ENCODE data around the gene CLPSL1.

CLPSL1 gene

DNA sequence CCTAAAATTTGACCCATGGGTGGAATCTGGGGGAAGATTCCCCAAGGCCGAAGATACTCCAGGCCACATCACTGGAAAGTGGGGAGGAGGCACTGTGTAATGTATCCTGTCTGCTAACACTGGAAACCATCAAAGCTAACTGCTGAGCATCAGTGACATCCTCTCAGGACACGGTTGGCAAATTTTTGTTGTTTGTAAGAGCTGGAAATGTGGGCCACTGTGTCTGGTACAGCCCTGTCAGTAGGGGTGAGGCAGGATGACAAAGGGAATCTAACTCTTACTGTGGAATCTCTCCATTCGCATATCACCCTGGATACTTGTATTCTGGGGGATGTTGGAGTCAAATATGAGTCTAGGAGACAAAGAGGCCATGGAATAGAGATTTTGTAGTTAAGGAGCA is 21.4 kb upstream of the CLPSL1 start:
- no peak for DNase-seq (ENCODE audit: low spot score)

DNA sequence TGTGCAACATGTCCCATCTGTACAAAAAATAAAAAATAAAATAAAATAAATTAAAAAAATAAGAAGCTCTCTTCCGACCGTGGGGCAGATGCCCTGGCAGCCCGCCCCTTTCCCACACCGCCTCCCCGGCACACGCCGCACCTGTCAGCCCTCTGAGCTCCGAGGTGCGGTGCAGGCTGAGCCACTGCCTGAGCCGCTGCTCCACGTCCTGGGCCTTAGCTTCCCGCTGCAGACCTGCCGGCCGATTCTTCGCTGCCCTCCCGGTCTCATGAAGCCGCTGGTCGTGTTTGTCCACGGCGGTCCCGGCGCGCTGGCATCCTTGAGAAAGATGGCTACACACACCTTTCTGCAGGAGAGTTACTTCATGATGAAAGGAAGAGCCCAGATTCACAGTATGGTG is 15.1 kb upstream of the CLPSL1 start:
- no peak for DNase-seq (ENCODE audit: low spot score)

DNA sequence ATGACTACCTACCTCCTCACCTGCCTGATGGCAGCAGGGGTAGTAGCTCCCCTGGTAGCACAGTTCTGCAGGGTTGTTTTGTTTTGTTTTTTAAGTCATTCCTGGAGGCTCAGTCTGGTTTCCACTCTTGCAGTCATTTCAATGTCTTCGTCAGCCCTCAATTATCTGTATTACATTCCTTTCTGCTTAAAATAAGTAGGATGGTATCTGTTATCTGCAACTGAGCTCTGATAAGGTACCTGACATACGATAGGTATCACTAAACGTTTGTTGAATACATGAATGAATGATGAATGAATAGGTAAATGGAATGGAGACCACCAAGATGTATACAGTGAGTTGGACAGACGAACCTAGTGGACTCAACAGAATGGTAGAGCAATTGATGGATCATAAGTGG is 11.6 kb upstream of the CLPSL1 start:
- DNase-seq (ENCODE audit: low spot score) = no peak

DNA sequence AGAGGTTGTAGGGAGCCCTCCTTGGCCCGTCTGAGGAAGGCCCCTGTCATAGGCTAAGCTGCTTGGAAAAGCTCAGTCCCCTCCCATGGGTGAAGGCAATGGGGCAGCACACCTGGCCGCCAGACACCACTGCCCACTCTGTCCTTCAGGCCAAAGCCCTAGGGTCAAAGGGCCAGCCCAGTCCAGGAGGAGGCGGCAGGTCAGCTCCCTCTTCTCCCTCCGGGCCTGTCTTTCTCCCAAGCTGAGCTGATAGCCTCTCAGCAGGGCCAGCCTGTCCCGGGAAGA is 9.5 kb upstream of the CLPSL1 start:
- no peak for DNase-seq (ENCODE audit: low spot score)

DNA sequence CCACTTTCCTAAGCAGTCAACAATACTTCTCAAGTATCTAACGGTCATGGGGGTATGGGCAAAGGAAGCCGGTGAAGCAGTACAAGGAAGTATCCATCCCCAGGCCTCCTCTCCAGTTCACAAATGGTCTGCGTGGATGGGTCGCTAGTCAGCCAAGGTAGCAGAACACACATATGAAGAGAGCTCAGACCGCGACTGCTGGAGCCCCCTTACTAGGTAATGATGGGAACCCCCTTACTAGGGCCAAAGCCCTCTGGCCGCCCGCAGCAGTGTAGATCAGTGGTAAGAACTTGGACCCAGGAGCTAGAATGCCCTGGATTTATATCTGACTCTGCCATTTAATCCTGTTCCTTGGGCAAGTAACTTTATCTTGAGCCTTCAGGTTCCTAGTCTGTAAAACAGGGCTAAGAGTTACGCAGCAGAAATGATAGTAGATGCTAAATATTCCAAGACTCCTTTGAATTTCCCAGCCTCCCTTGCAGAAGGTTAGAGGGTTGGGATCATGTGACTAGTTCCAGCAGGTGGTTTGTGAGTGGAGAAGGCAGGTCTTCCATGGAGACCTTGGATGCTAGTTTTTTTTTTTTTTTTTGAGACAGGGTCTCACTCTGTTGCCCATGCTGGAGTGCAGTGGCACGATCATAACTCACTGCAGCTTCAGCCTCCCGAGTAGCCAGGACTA is 6.6 kb upstream of the CLPSL1 start:
- no peak for DNase-seq (ENCODE audit: low spot score)

DNA sequence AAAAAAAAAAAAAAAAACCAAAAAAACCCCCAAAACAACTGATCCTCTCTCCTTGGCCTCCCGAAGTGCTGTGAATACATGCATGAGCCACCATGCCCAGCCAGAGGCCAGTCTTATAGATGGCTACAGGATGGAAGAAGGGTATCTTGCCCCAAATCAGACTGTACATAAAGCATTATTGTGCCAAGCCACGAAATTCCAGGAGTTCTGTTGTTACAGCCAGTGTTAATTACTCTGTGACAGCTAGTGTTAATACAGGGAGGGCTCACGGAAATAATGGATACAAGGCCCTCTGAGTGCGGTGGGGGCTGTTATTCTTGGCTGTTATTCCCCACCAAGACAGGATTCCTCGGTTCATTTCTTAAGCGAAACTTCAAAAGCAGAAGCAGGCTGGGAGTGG is 5.8 kb upstream of the CLPSL1 start:
- DNase-seq (ENCODE audit: low spot score) = no peak

DNA sequence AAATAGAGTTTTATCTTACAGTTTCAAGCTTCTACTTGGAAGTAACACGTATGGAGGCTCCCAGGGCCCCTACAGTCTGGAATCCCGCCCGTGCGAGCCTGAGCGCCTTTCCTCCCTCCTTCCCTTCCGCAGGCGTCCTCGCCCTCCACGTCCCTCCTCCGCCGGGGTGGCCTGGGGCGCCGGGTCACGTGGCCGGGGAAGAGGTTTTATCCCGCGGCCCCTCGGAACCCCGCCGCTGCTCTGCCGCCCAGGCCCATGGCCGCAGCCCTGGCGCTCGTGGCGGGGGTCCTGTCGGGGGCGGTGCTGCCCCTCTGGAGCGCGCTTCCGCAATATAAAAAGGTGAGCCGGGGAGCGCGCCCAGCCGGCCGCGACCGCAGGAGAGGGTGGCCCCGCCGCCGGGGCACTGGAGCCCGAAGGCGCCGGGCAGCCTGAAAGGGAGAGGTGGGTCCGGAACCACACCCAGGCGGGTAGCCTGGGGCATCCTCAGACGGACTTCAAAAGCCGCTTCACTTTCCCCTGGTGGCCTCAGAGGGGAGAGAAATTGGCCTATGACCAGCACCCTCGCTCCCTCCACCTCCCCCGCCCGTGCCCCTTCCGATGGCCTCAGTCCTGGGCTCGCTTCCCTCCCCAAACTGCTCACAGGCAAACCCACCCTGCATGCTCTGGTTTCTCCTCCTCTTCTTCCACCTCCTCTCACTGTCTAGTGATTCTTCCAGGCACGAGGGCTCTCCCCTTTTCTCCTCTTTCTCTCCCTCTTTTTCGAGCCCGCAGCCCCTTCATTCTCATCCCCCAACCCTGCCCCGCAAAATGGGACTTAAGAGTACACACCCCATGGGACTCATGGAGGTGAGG is 4.2 kb upstream of the CLPSL1 start, which contains the start of gene CLPSL2:
Gene CLPSL2 (plus strand): TSS at position 235 of the 852 bp plus-strand sequence. CDS start 21 bp downstream, at position 256.
- no peak for DNase-seq (ENCODE audit: low spot score)

DNA sequence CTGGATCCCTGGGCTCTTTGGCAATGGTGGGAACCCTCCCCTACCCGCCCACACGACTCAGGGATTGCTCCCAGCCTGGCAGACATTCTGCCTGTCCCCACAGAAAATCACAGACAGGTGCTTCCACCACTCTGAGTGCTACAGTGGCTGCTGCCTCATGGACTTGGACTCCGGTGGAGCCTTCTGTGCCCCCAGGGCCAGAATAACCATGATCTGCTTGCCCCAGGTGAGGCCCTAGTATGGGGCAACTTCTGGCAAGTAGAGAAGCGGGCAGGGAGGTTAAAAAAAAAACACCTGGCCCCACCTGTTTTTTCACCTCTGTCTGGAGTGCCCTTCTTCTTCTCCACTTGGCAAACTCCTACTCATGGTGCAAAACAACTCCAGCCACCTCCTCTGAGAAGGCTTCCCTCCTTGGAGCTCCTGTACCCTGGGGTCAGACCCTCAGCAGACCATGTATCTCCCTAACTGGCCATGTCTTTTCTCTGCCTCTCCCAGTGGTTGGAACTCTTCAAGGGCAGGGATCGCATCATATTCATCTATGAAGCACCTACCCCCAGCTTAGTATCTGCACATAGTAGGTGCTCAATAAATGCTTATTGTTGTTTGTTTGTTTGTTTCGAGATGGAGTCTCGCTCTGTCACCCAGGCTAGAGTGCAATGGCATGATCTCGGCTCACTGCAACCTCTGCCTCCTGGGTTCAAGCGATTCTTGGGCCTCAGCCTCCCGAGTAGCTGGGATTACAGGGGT is 3.3 kb upstream of the CLPSL1 start:
- no peak for DNase-seq (ENCODE audit: low spot score)

DNA sequence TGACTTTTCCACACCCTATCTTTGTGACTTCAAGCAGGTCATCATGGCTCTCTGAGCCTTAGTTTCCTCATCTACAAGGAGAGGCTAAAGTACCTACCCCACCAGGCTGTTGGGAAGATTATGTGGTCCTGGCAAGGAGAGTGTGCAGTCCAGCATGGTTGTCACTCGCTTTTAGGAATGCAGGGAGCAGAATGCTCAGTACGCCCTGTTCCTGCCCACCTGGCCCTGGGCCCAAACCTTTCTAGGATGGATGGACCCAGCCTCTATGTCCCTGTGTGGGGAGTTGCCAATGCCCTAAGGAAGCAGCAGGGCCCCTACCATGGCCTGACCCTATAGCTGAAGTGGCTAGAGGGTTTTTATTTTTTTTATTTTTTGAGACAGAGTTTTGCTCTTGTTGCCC is 2.4 kb upstream of the CLPSL1 start:
- DNase-seq (ENCODE audit: low spot score) = no peak

DNA sequence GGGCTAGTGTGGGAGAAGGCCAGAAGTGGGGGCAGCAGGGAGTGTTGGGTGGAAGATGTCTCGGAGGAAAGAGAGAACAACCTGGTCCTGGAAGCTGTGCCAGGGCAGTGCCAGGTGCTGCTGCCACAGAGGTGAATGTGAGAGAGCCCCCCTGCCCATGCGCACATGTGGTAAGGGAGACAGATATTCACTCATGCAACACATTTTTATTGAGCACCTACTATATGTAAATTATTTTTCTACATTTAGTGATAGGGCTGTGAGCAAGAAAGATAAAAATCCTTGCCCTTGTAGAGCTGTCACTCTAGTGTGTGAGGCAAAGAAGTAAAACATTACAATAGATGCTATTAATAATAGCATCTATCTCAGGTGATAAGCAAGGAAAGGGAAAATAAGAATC is 471 bp downstream of the CLPSL1 start:
- DNase-seq (ENCODE audit: low spot score) = no peak

DNA sequence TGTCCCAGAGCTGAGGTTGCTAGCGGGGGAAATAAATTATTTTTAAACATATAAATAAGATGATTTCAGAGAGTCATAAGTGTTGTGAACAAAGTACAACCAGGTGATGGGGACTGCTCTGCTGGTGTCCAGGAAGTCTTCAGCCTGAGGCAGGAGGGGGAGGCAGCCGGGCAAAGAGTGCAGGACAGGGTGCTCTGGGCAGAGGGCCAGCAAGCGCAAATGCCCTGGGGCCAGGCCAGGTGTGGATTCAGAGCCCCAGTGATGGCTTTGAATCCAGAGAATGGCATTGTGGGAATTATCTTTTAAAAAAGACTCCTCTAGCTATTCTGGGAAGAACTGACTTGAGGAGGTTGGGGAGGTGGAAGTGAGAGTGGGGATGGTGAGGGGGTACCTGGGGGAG is 1.6 kb downstream of the CLPSL1 start:
- DNase-seq (ENCODE audit: low spot score) = no peak

DNA sequence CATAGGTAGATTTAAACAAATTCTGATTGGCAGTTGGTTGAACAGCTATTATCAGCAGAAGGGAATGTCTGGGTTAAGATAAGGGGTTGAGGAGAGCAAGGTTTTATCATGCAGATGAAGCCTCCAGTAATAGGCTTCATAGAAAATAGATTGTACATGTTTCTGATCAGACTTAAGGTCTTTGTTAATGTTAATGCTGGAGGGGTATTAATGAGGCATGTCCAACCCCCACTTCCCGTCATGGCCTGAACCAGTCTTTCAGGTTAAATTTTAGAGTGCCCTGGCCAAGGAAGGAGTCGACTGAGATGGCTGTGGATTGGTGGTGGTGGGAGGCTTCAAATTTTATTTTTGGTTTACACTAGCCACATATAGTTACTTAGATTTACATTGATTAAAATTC is 3.4 kb downstream of the CLPSL1 start:
- DNase-seq (ENCODE audit: low spot score) = no peak

DNA sequence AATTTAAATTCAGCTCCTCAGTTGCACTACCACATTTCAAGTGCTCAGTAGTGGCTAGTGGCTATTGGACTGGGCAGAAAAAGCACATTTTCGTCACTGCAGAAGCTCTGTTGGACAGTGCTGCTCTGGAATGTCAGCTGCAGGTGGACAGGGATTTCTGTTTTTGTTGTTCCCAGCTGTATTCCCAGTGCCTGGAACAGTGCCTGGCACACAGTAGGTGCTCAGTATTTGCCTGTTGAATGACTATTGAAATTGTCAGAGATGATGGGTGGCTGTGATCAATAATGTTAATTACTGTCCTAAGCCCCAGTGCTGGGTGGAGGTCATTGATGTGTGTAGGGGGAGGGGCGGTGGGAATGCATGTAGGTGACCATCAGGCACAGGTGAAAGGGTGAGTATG is 5.5 kb downstream of the CLPSL1 start:
- DNase-seq (ENCODE audit: low spot score) = no peak

DNA sequence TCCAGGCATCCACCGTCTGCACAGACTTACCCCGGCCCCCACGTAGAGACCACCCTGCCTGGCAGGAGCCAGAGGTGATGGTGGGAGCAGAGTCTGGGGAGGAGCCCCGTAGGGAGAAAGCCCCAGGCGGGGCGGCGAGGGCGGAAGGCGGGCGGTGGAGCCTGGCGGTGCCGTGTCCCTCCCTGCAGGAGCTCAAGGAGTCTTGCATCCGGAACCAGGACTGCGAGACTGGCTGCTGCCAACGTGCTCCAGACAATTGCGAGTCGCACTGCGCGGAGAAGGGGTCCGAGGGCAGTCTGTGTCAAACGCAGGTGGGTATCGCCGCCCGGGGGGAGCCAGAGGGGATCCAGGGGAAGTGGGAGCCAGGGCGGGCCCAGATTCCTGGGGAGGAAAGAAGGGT is 6.0 kb downstream of the CLPSL1 start:
- DNase-seq (ENCODE audit: low spot score) = no peak

DNA sequence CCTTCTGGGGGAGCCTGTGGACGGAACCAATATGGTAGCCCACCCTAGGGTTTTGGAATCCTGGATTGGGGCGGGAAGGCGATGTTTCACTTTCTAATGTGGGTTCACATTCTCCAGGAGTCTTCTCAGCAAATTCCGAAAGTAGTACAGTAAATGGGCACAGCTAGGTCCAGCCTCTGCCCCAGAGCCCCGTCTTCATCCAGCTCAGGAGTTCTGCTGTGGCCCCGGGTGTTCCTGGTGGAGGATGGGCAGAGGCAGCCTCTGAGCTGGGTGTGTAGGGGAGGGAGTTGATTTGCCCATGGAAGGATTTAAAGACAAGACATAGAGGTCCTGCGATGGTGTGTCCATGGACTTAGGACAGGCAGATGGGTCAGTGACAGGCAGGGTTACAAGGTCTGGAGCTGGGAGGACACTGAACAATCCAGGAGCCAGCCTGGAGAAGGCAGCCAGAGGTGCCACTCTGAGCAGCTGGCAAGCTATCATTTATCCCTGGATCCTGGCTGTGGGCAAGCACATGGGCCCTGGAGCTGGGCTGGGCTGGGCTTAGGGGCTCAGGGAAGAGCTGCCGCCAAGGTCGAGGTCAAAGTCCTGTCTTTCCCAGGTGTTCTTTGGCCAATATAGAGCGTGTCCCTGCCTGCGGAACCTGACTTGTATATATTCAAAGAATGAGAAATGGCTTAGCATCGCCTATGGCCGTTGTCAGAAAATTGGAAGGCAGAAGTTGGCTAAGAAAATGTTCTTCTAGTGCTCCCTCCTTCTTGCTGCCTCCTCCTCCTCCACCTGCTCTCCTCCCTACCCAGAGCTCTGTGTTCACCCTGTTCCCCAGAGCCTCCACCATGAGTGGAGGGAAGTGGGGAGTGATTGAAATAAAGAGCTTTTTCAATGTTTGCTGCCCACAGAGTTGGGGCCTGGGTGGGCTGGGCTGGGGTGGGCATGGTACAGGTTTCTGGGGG is 6.7 kb downstream of the CLPSL1 start:
- no peak for DNase-seq (ENCODE audit: low spot score)

DNA sequence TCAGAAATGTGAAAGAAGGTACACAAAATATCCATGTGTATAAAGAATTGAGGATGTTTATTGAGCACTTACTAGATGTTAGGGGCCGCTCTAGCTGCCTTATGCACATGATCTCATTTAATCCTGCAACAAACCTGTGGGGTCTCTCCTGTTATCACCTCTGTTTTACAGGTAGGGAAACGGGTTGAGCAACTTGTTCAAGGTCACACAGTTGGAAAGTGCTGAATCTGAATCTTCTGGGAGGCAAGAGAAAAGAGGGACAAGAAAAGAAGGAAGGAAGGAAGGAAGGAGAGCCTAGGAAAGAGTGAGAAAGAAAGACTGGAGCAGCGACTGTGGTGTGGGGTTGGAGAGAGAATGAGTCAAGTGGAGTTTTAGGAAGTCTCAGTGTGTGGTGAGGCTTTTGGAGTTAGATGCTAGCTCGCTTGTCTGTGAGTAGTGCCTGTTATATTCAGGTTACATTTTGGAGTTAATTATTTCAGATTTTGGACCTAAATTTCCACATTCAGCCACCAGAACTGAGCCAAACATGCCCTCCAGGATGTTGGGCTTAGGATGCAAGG is 7.7 kb downstream of the CLPSL1 start:
- no peak for DNase-seq (ENCODE audit: low spot score)

DNA sequence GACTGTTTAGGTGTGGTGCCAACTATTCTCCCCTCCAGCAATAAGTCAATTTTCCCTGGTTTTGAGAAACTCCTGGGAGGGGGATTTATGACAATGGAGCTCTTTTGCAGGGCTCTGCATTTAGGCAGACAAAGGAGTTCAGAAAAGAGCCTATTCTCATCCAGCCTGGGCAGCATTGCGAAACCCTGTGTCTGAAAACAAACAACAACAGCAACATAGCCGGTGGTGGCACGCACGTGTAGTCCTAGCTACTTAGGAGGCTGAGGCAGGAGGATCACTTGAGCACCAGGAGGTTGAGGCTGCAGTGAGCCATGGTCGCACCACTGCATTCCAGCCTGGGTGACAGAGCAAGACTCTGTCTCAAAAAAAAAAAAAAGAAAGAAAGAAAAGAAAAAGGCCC is 9.9 kb downstream of the CLPSL1 start:
- no peak for DNase-seq (ENCODE audit: low spot score)

DNA sequence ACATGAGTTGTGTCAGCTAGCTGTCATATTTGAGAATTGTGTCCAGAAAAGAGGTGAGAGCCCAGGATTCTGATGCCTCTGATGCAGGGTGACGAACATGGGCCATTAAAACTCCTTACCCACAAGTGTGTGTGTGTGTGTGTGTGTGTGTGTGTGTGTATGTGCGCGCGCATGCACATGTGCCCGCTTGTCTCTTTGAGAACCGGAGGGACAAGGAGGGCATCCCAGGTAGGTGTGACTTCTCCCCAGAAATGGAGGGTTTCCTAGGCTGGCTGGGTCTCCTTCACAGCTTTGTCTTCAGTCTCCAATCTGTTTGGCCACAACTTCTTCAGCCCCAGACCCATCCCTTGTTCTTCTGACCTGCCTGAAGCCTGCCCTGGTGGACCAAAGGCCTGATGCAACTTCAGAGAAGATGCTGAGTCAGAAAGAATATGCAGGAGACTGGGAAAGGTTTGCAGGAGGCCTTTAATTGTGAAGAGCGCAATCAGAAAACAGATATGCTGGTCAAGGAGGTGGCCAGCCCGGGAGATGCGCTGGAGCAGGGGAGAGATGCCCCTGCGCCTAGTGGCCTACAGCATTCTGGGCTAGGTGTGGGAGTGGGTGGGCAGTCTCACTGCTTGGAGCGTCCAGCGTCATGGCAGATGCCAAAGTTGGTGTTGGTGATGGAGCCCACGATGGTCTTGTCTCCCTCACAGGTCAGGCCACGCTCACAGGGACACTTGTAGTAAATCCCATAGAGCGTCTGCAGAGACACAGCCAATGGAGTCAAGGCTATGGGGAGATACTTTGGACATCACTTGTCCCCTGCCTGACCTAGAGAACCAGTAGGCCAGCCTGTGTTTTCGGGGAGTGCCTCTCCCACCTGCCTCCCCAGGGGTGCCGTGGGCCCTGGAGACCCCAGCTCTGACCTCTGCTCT is 14.0 kb downstream of the CLPSL1 start:
- DNase-seq (ENCODE audit: low spot score) = no peak

DNA sequence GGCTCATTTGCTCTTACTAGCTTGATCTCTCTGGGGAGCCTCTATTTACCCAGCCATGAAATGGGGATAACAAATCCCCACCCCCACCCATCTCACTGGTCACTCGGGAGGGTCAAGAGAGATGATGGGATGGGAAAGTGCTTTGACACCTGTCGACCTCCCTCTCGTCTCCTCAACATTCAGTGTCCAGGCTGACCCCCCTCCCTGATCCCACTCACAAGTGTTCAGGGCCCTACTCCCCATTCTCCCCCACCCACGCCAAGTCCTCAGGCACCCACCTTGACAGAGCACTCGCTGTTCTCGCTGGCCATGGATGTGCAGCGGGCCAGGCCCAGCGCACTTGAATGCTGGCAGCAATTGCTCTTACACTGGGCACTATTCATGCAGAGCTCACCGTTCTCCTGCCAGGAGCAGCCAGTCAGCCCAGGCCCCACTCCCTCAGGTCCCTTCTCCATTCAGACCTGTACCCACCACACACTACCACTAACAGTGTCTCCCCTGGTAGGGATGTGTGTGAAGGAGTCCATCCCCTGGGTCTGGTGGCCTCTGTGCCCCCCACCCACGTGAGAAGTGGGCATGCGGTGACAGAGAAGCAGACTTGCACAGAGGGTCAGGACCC is 14.7 kb downstream of the CLPSL1 start:
- no peak for DNase-seq (ENCODE audit: low spot score)

DNA sequence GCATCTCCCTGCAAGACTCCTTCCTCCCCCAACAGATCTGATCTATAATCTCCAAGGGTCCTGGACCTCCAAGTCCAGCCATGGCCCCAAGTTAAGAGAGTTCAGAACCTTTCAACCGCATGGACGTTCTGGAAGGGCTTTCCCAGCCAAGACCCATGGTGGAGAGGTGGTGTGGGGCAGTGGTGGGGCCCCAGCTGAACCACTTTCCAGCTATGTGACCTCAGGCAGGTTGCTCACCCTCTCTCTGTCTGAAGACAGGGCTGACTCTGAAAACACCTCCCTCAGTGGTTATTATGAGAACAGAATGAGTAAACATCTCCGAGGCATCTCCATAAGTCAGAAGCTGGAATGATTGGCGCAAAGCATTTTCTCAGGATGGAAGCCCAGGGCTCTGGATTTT is 15.4 kb downstream of the CLPSL1 start:
- DNase-seq (ENCODE audit: low spot score) = no peak

All from hematopoietic multipotent progenitor cell treated with erythropoietin and hydrocortisone succinate and interleukin-3 and kit ligand, for 15 days (in vitro differentiated cells).